ENCODE data around the gene MARCHF5.

GRCh38 chr10:92354587-92354986 is 63.6 kb downstream of the MARCHF5 start:
- no peak for TF ChIP-seq CTCF (IDR thresholded peaks at IDR 0.05; ENCODE audit: low read depth, low read length, missing input control)
- TF ChIP-seq GABPA (IDR thresholded peaks at IDR 0.05 in 1 of 2, conservative IDR thresholded peaks at IDR 0.05 in 1 of 2) = no peak
- TF ChIP-seq SP1 (IDR thresholded peaks at IDR 0.05) = no peak
- no peak for TF ChIP-seq REST (IDR thresholded peaks at IDR 0.05)

Data from liver (tissue), 3 donors.